NCI-H460 (cell line): ENCODE results near the gene MIA3. TPM values are rescaled to one million over a fixed set of nuclear protein-coding genes. Genes with fewer than 3 reads are reported as not detected.
"Not testable (repeated sequence)": the region's sequence is repeated elsewhere in the genome, so short reads cannot be mapped to it uniquely, and the experiment has no call there.

Experiments used
- DNase-seq: peaks from one replicate; pipeline ENCODE4 v3.0.0-alpha.2; 2016; ENCODE audit warnings: low read depth; ENCODE audit errors: extremely low read depth
- polyA plus RNA-seq: library from polyadenylated mRNA; depleted of rRNA; stranded (reverse); fragments of >200 nt; gene quantifications from 2 replicates; pipeline ENCODE4 v1.2.3, GENCODE V29; 2014; cell fraction: nucleus; rRNA removed
- total RNA-seq: library from RNA; depleted of rRNA; stranded (reverse); fragments of >200 nt; shearing (Covaris generic); gene quantifications from 2 replicates; pipeline ENCODE4 v1.2.3, GENCODE V29; 2014; rRNA removed

Gene MIA3
- total RNA-seq = 37.0 and 47.1 TPM in 2 replicates
- 24.3 and 42.2 TPM in 2 replicates for polyA plus RNA-seq

- DNase-seq = peak; percentile 73
Observed at GRCh38 chr1:222618001-222618879, at the start of gene MIA3. MIA3 (plus strand) TSS chr1:222618097; CDS start chr1:222618111, 14 bp downstream.

- no peak for DNase-seq
Observed at GRCh38 chr1:222570837-222571236, 47.1 kb upstream of the MIA3 start.

GRCh38 chr1:222579316-222579715 is 38.6 kb upstream of the MIA3 start:
- no peak for DNase-seq

- no peak for DNase-seq
Observed at GRCh38 chr1:222582099-222582774, 35.7 kb upstream of the MIA3 start.

- DNase-seq = no peak
Observed at GRCh38 chr1:222583079-222583478, 34.8 kb upstream of the MIA3 start.

- no peak for DNase-seq
Observed at GRCh38 chr1:222586842-222587241, 31.1 kb upstream of the MIA3 start.

- DNase-seq = no peak
Observed at GRCh38 chr1:222588135-222588534, 29.8 kb upstream of the MIA3 start.

- DNase-seq = peak; percentile 87
Observed at GRCh38 chr1:222589462-222590302, 28.2 kb upstream of the MIA3 start, which contains the start of gene TAF1A. TAF1A (minus strand) TSS chr1:222589933.

GRCh38 chr1:222592171-222592570 is 25.7 kb upstream of the MIA3 start:
- no peak for DNase-seq

GRCh38 chr1:222594789-222595188 is 23.1 kb upstream of the MIA3 start:
- no peak for DNase-seq

- no peak for DNase-seq
Observed at GRCh38 chr1:222596696-222597095, 21.2 kb upstream of the MIA3 start.

- DNase-seq = no peak
Observed at GRCh38 chr1:222600281-222600680, 17.6 kb upstream of the MIA3 start.

GRCh38 chr1:222601257-222601656 is 16.6 kb upstream of the MIA3 start:
- no peak for DNase-seq

- no peak for DNase-seq
Observed at GRCh38 chr1:222606757-222607156, 11.1 kb upstream of the MIA3 start.

- not testable (repeated sequence) for DNase-seq
Observed at GRCh38 chr1:222609111-222609510, 8.8 kb upstream of the MIA3 start.

- DNase-seq = no peak
Observed at GRCh38 chr1:222610728-222611127, 7.2 kb upstream of the MIA3 start.

GRCh38 chr1:222613627-222614026 is 4.3 kb upstream of the MIA3 start:
- no peak for DNase-seq

- DNase-seq = no peak
Observed at GRCh38 chr1:222616525-222616924, 1.4 kb upstream of the MIA3 start.

GRCh38 chr1:222617367-222617951 is 438 bp upstream of the MIA3 start:
- DNase-seq = peak; percentile 75

- no peak for DNase-seq
Observed at GRCh38 chr1:222618880-222619596, 1.1 kb downstream of the MIA3 start.
